PFSK-1 (cell line): ENCODE data around the gene AMDHD2.

Source experiments
- FOXP2 ChIP-seq: optimal IDR thresholded peaks from 2 replicates; pipeline ENCODE3; 2011; ENCODE audit warnings: borderline replicate concordance, control low read depth, inconsistent platforms; ENCODE audit not compliant: insufficient read depth; ENCODE audit errors: extremely low read length, extremely low read depth
- POLR2AphosphoS5 ChIP-seq: IDR thresholded peaks from 2 replicates; pipeline ENCODE4 v1.6.1; 2012; ENCODE audit warnings: low read depth, mild to moderate bottlenecking, control low read depth, low read length, moderate library complexity
- REST ChIP-seq, 2 experiments: IDR thresholded peaks; 2 replicates each; pipeline versions ENCODE4 v1.6.1 to v1.8.0; 2011 to 2012; ENCODE audit warnings: low read depth in 2 of 2, low read length in 2 of 2, control low read depth in 1 of 2, inconsistent platforms in 1 of 2, mild to moderate bottlenecking in 1 of 2, moderate library complexity in 1 of 2; ENCODE audit not compliant: insufficient read depth in 1 of 2
- TAF1 ChIP-seq: IDR thresholded peaks from 2 replicates; pipeline ENCODE4 v1.6.1; 2012; ENCODE audit warnings: low read length, control low read depth, borderline replicate concordance; ENCODE audit not compliant: insufficient read depth

GRCh38 chr16:2532494-2533141 lies 12.4 kb downstream of the AMDHD2 start:
- TF ChIP-seq TAF1 (no peak), REST (IDR thresholded peaks at IDR 0.05; ENCODE audit: insufficient read depth in 1 of 2, low read depth in 2 of 2, low read length in 2 of 2) (no peak), POLR2AphosphoS5 (no peak), FOXP2 (no peak)
